ENCODE measurements around the gene TET2. TPM values are rescaled to one million over a fixed set of nuclear protein-coding genes. Genes with fewer than 3 reads are reported as not detected.

Gene TET2
- total and polyA plus RNA-seq, 2 of the 4 experiments (the other 2 are of a cell fraction): 5.6 to 25.3 TPM

GRCh38 chr4:105162123-105162796 is 15.6 kb downstream of the TET2 start:
- CTCF ChIA-PET: interaction anchor here (0.6 to 1.1 kb wide), 4 partner anchors 21 to 69 kb away, joined by 3 to 4 read pairs (median 3); no protein-coding TSS in a partner anchor
- in situ Hi-C loops (cut with MboI; ENCODE audit: low sequenced_read_pairs): no loop called here
- no peak for ATAC-seq (ENCODE audit: low read depth)

More at GRCh38 chr4:105162123-105162796, 15.6 kb downstream of the TET2 start:
- Histone ChIP-seq H2AFZ (replicated peaks; ENCODE audit: low read length, poor library complexity) (no peak overlapping the region), H3K27ac (ENCODE audit: insufficient read depth, low read length) (no peak overlapping the region), H3K9ac (ENCODE audit: low read depth, low read length) (no peak overlapping the region), H3K9me1 (ENCODE audit: insufficient read depth, low read length) (no peaks in the 10 kb centered on the region), H3K79me1 (ENCODE audit: low read depth in 1 of 2, low read length in 2 of 2) (peaks cover 7 to 22% of the 10 kb centered on the region in 2 experiments; a peak in 3 of 4 replicates), H3K4me1 (ENCODE audit: control insufficient read depth, insufficient read depth, low read length) (0 out of 2 replicates have a peak, but pooled peaks cover 3% of the 10 kb centered on the region), H3K14ac (replicated peaks; ENCODE audit: low read depth, low read length) (no peak overlapping the region; the same call in 1 of the 2 replicates), H2AK9ac (replicated peaks; ENCODE audit: low read depth, low read length, poor library complexity) (no peak overlapping the region), H3K4ac (ENCODE audit: low read depth, low read length) (no peak overlapping the region), H3K9me3 (ENCODE audit: control insufficient read depth, insufficient read depth, low read length) (no peaks in the 10 kb centered on the region), H3K36me3 (ENCODE audit: control insufficient read depth, insufficient read depth, low read length) (0 out of 2 replicates have a peak, but pooled peaks cover 1% of the 10 kb centered on the region), H3K18ac (ENCODE audit: low read depth, low read length) (no peak overlapping the region), H2BK20ac (ENCODE audit: low read depth, low read length) (no peak overlapping the region), H3K4me2 (ENCODE audit: low read depth, low read length) (no peak overlapping the region; the same call in 1 of the 2 replicates), H3K23ac (ENCODE audit: low read depth, low read length) (no peak overlapping the region), H4K91ac (ENCODE audit: insufficient read depth, low read depth, low read length) (no peak overlapping the region), H3K4me3 (ENCODE audit: insufficient read depth, low read depth, low read length) (no peak overlapping the region), H2AK5ac (ENCODE audit: low read depth, low read length) (no peak overlapping the region), H4K20me1 (ENCODE audit: insufficient read depth, low read length) (peaks cover 30% of the 10 kb centered on the region; the same call in 1 of the 2 replicates), H2BK5ac (ENCODE audit: low read depth, low read length, poor library complexity, severe bottlenecking) (no peak overlapping the region), H3K56ac (ENCODE audit: extremely low read depth, insufficient read depth, low read length) (no peak overlapping the region), H2BK120ac (ENCODE audit: low read depth, low read length) (no peak overlapping the region), H2BK15ac (ENCODE audit: low read depth, low read length) (no peak overlapping the region), H4K8ac (ENCODE audit: low read depth in 2 of 2, low read length in 2 of 2) (no peak overlapping the region), H3K27me3 (ENCODE audit: control insufficient read depth, insufficient read depth, low read length) (no peaks in the 10 kb centered on the region), H4K5ac (ENCODE audit: low read depth, low read length) (no peak overlapping the region)
- no peak for DNase-seq
- TF ChIP-seq FOS (IDR thresholded peaks at IDR 0.05; ENCODE audit: low read depth, low read length): no peak
- TF ChIP-seq POLR2A (IDR thresholded peaks at IDR 0.05; ENCODE audit: low read depth, low read length): no peak
- TF ChIP-seq USF2 (IDR thresholded peaks at IDR 0.05; ENCODE audit: low read depth, low read length): no peak
- TF ChIP-seq, protein P1, sequence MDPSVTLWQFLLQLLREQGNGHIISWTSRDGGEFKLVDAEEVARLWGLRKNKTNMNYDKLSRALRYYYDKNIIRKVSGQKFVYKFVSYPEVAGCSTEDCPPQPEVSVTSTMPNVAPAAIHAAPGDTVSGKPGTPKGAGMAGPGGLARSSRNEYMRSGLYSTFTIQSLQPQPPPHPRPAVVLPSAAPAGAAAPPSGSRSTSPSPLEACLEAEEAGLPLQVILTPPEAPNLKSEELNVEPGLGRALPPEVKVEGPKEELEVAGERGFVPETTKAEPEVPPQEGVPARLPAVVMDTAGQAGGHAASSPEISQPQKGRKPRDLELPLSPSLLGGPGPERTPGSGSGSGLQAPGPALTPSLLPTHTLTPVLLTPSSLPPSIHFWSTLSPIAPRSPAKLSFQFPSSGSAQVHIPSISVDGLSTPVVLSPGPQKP (IDR thresholded peaks at IDR 0.05; ENCODE audit: borderline replicate concordance, low read depth, low read length): no peak
- TF ChIP-seq RAD21 (IDR thresholded peaks at IDR 0.05; ENCODE audit: low read length): no peak
- TF ChIP-seq MAFK (IDR thresholded peaks at IDR 0.05; ENCODE audit: low read depth, low read length): no peak
- no peak for TF ChIP-seq NFE2L2 (IDR thresholded peaks at IDR 0.05; ENCODE audit: low read depth, low read length)
- TF ChIP-seq MXI1 (IDR thresholded peaks at IDR 0.05; ENCODE audit: borderline replicate concordance, low read depth, low read length): no peak
- TF ChIP-seq CHD1 (IDR thresholded peaks at IDR 0.05; ENCODE audit: low read depth, low read length): no peak
- TF ChIP-seq BHLHE40 (IDR thresholded peaks at IDR 0.05; ENCODE audit: low read depth, low read length): no peak
- no peak for TF ChIP-seq MAZ (IDR thresholded peaks at IDR 0.05; ENCODE audit: borderline replicate concordance, low read depth, low read length)
- no peak for TF ChIP-seq RCOR1 (IDR thresholded peaks at IDR 0.05; ENCODE audit: insufficient replicate concordance, low read length)
- TF ChIP-seq CTCF (conservative IDR thresholded peaks at IDR 0.05; ENCODE audit: low read depth, low read length): no peak
- no peak for TF ChIP-seq RFX5 (IDR thresholded peaks at IDR 0.05; ENCODE audit: low read depth, low read length)
- no peak for TF ChIP-seq SMC3 (IDR thresholded peaks at IDR 0.05; ENCODE audit: low read depth, low read length)
- no peak for TF ChIP-seq CEBPB (IDR thresholded peaks at IDR 0.05; ENCODE audit: low read depth, low read length)
- dilution Hi-C loops (cut with HindIII; ENCODE audit: low sequenced_read_pairs, unreplicated experiment): no loop called here
- no TSS peak for BruUV-seq (replicated peaks)
- POLR2A ChIA-PET (ENCODE audit: unreplicated experiment): no interaction called here
- WGBS, 2 experiments (ENCODE audit: extremely low coverage in 2 of 2, insufficient read length in 1 of 2): no CpG with 5 or more reads among the region's 1 CpG
- intact Hi-C loops (cut with micrococcal nuclease): no loop called here
